HG02973 (cell line): ENCODE results near the gene SYCE1L.
"Not testable (repeated sequence)": the region's sequence is repeated elsewhere in the genome, so short reads cannot be mapped to it uniquely, and the experiment has no call there.

ENCODE experiments used
- ATAC-seq: cut with Tn5 transposase; IDR thresholded peaks from one replicate; pipeline ENCODE4 v1.9.1; 2021; ENCODE audit warnings: moderate library complexity; ENCODE audit not compliant: unreplicated experiment

Gene SYCE1L

DNA sequence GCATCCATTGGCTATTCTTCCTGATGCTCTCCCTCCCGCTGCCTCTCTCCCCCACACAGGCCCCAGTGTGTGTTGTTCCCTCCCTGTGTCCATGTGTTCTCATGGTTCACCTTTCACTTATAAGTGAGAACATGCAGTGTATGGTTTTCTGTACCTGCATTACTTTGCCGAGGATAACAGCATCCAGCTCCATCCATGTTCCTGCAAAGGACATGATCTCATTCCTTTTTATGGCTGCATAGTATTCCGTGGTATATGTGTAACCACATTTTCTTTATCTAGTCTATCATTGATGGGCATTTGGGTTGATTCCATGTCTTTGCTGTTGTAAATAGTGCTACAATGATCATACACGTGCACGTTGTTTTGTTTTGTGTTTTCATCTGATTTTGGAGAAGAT is 43.3 kb downstream of the SYCE1L start:
- ATAC-seq = not testable (repeated sequence)

DNA sequence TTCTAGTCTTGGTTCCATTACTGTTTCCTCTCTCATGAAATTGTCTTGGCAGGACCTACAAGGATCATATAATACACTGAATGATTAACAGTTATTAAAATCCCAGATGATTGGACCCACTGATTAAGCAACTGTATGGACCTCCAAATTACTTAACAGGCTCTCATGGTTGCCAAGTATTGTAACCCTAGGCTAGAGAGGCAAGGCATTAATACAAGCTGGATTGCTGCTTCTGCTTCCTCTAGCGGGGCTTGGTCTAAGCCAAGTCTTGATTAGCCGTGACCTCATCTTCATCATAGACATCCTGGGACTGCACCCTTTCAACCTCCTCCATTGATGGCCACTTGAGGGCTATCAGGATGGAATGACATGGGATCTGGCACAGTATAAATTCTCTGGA is 46.9 kb downstream of the SYCE1L start:
- ATAC-seq = no peak

DNA sequence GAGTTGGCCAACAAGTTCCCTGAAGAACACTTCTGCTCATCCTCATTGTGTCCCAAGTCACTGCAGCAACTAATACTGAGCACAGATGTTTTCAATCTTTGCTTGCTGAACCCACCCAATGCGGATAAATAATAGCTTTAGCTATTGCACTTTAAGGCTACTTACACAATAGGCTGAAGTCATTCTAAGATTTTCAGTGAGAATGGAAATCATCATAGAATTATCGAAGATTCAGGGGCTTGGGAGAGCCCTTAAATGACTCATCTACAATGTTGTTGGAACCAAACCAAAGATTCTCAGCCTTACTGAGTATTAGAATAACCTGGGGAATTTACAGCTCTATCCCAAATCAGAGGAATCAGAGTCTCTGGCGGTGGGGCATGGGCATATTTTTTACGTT is 51.2 kb downstream of the SYCE1L start:
- no peak for ATAC-seq
